HG03457 (cell line): ENCODE measurements around the gene TDRD3.
"Not testable (repeated sequence)": the region's sequence is repeated elsewhere in the genome, so short reads cannot be mapped to it uniquely, and the experiment has no call there.

Experiments used
- ATAC-seq: cut with Tn5 transposase; IDR thresholded peaks from one replicate; pipeline ENCODE4 v1.9.1; 2021; ENCODE audit warnings: moderate number of reproducible peaks; ENCODE audit not compliant: unreplicated experiment

Gene TDRD3

DNA sequence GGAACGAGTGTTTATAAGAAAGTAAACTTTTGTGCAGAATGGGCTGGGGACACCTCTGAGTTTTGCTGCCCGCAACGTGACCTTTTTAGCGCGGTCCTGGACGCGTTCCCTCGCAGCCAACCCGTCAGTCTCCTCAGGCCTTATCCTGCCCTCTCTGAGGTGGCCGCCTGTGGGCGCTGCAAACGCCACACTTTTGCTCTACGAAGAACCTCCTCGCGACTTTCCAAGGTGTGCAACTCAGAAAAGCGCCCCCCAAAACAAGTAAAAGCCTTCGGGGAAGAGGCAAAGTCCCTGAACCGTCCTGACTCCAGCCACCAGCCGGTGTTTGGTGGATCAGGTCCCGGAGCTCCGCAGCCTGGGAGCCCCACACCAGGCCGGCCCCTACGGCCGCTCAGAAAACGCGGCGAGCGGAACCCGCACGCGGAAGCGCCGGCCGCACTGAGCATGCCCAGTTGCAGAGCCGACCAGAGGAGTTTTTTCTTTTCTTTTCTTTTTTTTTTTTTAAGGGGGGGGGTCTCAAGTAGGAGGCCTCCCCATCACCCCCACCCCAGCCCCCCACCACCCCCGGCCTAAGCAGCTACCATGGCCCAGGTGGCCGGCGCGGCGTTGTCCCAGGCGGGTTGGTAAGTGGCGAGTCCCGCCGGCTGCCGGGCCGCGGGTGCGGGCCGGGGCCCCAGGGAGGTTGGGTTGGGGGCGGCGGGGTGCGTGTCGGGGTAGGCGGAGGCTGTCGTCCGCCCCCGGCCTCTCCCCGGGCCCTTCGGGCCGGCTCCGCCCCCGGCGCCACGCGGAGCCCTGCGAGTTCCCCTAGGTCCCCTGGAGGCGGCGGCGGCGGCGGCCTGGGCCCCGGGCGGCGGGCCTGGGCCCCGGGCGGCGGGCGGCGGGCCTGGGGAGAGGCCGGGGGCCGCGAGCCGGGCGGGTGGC, at the start of gene TDRD3:
Gene TDRD3 (plus strand): TSS at position 438 of the 921 bp plus-strand sequence. CDS start 145 bp downstream, at position 583.
- peak; percentile 41 for ATAC-seq

- ATAC-seq: no peak
Measured at GRCh38 chr13:60347690-60348089, 49.3 kb upstream of the TDRD3 start.

GRCh38 chr13:60348097-60348496, 48.9 kb upstream of the TDRD3 start:
- no peak for ATAC-seq

DNA sequence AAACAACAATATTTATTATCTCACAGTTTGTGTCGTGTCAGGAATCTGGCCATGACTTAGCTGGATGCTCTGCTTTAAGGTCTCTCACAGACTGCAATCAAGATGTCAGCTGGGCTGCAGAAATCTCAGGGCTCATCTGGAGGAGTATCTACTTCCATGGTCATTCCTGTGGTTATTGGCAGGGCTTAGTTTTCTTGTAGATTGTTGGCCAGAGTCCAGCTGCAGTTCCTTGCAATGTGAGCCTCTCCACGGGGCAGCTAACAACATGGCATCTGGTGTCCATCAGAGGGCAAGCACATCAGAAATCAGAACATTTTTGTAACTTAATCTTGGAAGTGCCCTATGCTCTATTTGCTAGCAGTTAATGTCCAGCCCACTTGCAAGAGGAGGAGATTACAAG, 45.7 kb upstream of the TDRD3 start:
- ATAC-seq: no peak

GRCh38 chr13:60351855-60352615, 45.0 kb upstream of the TDRD3 start:
- ATAC-seq: no peak

- no peak for ATAC-seq
Measured at GRCh38 chr13:60352644-60353043, 44.4 kb upstream of the TDRD3 start.

DNA sequence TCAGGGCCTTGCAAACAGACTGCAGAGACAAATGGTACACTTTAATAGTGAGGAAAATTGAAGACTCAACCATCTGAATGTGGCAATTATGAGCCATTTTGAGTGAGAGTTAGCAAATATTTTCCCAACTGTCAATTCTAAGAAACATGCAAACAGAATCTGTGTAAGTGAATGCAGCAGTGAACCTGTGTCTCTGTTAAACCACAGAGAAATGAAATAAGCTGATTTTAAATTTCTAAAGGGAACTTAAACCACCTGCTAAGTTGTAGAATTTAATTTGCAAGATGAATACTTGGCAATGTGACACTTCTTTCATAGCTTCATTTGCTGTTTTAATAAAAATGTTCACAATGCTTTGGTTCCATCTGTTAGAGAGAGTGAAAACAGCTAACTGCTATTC, 42.0 kb upstream of the TDRD3 start:
- no peak for ATAC-seq

DNA sequence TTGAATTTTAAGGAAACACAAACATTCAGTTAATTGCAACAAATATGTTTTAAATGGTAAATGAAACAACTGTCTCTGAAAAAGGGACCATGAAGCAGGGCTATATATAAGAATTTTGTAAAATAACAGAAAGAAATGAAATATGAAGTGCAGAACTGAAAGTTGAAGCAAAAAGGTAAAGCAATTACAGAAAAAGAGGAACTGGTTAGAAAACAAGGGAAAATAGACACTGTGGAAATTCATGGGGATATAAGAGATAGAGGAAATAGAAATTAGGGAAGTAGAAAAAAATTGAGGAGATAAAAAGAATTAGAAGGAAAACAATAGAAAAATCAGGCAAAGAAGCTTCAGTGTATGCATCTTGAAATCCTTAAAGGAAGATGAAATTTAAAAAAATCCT, 40.0 kb upstream of the TDRD3 start:
- ATAC-seq: no peak

DNA sequence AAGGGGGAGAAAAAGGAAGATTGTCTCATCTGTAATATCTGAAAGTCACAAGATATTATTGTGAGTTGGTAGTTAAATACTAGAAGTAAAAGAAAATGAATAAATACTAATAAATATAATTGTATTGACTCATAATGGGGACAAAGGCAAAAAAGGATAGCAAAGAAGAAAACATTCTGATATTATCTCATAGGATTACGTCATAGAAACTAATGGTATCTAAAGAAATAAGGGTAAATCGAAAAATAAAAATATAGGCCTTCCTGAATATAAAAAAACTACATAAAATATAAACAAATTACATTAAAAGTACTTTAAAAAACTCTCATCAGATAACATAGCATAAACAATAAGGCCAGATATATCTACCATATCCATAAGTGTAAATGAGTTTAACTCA, 38.6 kb upstream of the TDRD3 start:
- no peak for ATAC-seq

GRCh38 chr13:60363288-60363687, 33.7 kb upstream of the TDRD3 start:
- no peak for ATAC-seq

- no peak for ATAC-seq
Measured at GRCh38 chr13:60369242-60369641, 27.8 kb upstream of the TDRD3 start.

GRCh38 chr13:60370343-60370742, 26.7 kb upstream of the TDRD3 start:
- no peak for ATAC-seq

GRCh38 chr13:60372141-60372540, 24.9 kb upstream of the TDRD3 start:
- ATAC-seq: no peak

GRCh38 chr13:60379282-60379681, 17.7 kb upstream of the TDRD3 start:
- not testable (repeated sequence) for ATAC-seq

DNA sequence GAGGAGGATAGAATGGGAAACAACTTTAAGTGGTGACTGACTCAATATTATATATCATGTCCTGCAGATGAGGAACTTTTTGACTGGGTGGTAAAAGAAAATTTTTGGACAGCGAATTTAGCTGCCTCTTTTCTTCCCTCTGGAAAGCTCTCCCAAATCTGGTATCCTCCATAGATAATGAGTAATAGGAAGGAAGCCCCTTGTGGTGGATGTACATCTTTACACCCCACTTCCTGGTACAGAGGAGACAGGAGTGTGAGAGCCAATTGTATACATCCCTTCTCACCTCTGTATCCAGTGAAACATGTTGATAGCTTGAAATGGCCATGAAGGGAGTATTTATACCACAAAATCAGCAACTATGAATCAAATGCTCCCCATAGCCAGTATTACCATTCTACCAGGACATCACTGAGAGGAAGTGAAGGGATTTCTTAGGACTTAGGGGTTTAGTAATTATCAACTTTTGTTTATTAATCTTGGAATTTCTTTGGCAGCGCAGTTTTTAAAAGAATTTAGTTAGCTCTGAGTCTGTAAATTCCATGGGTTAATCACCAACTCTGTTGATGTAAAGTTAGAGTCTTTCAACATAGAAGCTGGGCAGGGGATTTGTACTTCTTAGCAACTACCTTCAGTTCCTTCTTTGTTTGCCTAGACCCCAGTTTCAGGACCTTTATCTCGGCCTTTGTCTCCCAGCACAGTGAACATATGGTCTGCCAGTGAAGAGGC, 17.0 kb upstream of the TDRD3 start:
- no peak for ATAC-seq

DNA sequence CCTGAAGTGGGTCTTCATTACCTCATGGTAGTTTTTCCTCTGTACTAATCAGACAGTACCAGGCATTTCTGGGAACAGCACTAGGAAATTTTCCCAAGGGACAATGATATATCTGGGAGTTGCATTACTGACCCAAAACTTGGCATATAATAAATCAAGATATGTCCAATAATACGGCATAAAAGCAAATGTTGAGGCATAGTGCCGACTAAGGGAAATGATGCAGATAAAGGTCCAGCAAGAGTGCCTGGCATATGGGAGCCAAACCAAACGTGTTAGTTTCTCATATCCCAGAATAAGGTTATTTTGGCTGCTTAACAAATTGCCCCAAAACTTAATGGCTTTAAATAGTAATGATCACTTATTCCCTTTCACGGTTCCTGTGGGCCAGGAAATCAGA, 12.1 kb upstream of the TDRD3 start:
- ATAC-seq: no peak

DNA sequence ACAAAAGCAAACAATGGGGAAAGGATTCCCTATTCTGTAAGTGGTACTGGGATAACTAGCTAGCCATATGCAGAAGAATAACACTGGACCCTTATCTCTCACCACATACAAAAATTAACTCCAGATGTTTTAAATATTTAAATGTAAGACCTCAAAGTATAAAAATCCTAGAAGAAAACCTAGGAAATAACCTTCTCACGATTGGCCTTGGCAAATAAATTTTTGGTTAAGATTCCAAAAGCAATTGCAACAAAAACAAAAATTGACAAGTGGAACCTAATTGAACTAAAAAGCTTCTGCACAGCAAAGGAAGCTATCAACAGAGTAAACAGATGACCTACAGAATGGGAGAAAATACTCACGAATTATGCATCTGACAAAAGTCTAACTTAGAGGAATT, 10.8 kb upstream of the TDRD3 start:
- no peak for ATAC-seq

- no peak for ATAC-seq
Measured at GRCh38 chr13:60392131-60392530, 4.9 kb upstream of the TDRD3 start.

DNA sequence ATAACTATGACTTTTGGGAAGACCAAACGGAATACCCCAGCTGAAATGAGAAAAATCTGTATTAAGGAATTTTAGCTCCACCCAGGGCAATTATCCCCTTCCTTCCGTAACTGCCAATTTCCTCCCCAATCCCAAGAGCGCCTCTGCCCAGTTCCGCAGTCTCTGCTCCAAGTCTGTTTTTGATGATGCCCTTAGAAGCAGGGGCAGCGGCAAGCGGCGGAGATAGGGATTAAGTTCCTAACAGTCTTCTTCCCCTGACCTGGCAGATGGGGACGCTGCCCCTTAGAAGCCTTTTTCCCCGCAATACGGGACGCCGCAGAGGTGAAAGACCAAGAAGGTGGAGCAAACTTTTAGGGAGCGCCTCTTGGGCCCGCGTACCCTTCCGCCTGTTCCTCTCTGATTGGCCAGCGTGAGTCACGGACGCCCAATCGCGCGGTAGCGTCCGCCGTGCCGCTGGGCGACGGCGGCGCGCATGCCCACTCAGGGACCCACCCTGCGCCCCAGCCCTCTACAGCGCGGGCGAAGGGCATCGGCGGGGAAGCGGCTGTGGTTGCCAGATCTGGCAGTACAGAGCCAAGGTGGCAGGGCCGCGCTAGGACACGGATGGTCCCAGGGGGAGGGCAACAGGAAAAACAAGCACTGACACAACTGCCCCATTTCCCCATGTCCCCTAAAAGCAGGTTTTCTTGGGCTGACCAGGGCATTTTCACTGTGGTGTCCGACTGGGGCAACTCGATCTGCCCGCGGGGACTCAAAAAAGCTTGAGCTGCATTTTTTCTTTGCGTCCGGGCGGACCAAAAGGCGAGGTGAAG, 843 bp upstream of the TDRD3 start:
- peak; percentile 79 for ATAC-seq

DNA sequence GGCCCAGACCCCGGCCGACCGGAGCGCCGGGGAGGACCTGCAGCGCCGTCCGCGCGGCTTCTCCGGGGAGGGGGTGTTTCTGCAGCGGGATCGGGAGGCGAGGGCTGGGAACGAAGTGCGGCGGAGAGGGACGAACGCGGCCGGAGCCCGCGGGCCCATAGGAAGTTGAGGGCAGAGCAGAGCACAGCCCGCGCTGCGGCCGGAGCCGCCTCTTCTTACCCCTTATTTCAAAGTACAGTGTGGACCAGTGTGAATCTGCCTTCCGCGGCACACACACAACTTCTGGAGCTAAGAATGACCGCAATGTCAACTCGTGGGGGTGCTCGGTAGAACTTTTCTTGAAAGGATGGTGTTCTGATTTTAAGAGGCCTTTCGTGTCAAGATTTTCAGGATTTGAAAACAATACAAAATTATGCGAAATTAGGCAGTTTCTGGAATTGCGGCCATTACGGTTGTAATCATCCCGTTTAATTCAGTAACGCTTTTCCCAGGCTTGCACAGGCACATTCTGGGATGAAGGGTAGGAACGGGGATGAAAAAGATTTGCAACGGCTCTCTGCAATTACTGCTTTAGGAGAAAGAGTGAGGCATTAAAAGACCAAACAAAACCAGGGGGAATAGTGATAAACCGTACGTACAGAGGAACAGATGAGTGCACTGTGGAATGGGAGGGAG, 821 bp downstream of the TDRD3 start:
- peak; percentile 24 for ATAC-seq
